SK-N-MC (cell line): Measurements from ENCODE around the gene NPRL2.

Source experiments
- EZH2 ChIP-seq: fragments of 200-600 bp; sonication (generic); IDR thresholded peaks from one replicate; pipeline ENCODE4 v1.6.1; 2017; ENCODE audit warnings: antibody characterized with exemption
- FOXP2 ChIP-seq: optimal IDR thresholded peaks from 2 replicates; pipeline ENCODE3; 2011; ENCODE audit warnings: mild to moderate bottlenecking, moderate library complexity; ENCODE audit not compliant: insufficient read depth; ENCODE audit errors: extremely low read length, control extremely low read depth
- POLR2AphosphoS5 ChIP-seq: IDR thresholded peaks from 2 replicates; pipeline ENCODE4 v1.6.1; 2012; ENCODE audit warnings: mild to moderate bottlenecking, low read depth, low read length, borderline replicate concordance

- TF ChIP-seq FOXP2, result no peak
- TF ChIP-seq EZH2, result no peak
- TF ChIP-seq POLR2AphosphoS5, result no peak
Observed at GRCh38 chr3:50341996-50342650, 8.5 kb downstream of the NPRL2 start.
